Left kidney (tissue), 2 donors: ENCODE results near the gene ZFR. TPM values are rescaled to one million over a fixed set of nuclear protein-coding genes. Genes with fewer than 3 reads are reported as not detected.
"Not testable (repeated sequence)": the region's sequence is repeated elsewhere in the genome, so short reads cannot be mapped to it uniquely, and the experiment has no call there.

Experiments used
- DNase-seq: peaks from one replicate; pipeline ENCODE4 v3.0.0-alpha.2; 2013
- polyA plus RNA-seq: library from polyadenylated mRNA; unstranded; fragments of 120-200 nt; gene quantifications from one replicate; pipeline ENCODE4 v1.2.1, GENCODE V29; 2013; ENCODE audit not compliant: insufficient read length

ZFR gene
- polyA plus RNA-seq, 1 donor: 134 TPM

GRCh38 chr5:32413466-32414263 is 30.9 kb downstream of the ZFR start:
- DNase-seq: no peak

- no peak for DNase-seq
Observed at GRCh38 chr5:32410630-32411029, 33.9 kb downstream of the ZFR start.

GRCh38 chr5:32406650-32407049 is 37.9 kb downstream of the ZFR start:
- DNase-seq: no peak

GRCh38 chr5:32405507-32405906 is 39.0 kb downstream of the ZFR start:
- DNase-seq: no peak

GRCh38 chr5:32403760-32404159 is 40.8 kb downstream of the ZFR start:
- no peak for DNase-seq

GRCh38 chr5:32400401-32400800 is 44.1 kb downstream of the ZFR start:
- DNase-seq: no peak

- DNase-seq: not testable (repeated sequence)
Observed at GRCh38 chr5:32398754-32399153, 45.8 kb downstream of the ZFR start.

- DNase-seq: no peak
Observed at GRCh38 chr5:32394981-32395380, 49.6 kb downstream of the ZFR start.

- no peak for DNase-seq
Observed at GRCh38 chr5:32392039-32392438, 52.5 kb downstream of the ZFR start.

GRCh38 chr5:32390819-32391591 is 53.5 kb downstream of the ZFR start:
- no peak for DNase-seq

GRCh38 chr5:32388432-32389129 is 56.0 kb downstream of the ZFR start:
- DNase-seq: no peak

GRCh38 chr5:32387841-32388240 is 56.7 kb downstream of the ZFR start:
- DNase-seq: no peak

- DNase-seq: no peak
Observed at GRCh38 chr5:32387211-32387610, 57.3 kb downstream of the ZFR start.

GRCh38 chr5:32384621-32385020 is 59.9 kb downstream of the ZFR start:
- no peak for DNase-seq

- DNase-seq: no peak
Observed at GRCh38 chr5:32383586-32383985, 61.0 kb downstream of the ZFR start.

- DNase-seq: no peak
Observed at GRCh38 chr5:32383065-32383464, 61.5 kb downstream of the ZFR start.

- DNase-seq: no peak
Observed at GRCh38 chr5:32379421-32379820, 65.1 kb downstream of the ZFR start.

GRCh38 chr5:32378966-32379365 is 65.6 kb downstream of the ZFR start:
- DNase-seq: no peak

GRCh38 chr5:32369542-32370155 is 74.9 kb downstream of the ZFR start:
- DNase-seq: no peak

GRCh38 chr5:32369032-32369431 is 75.5 kb downstream of the ZFR start:
- no peak for DNase-seq

GRCh38 chr5:32367271-32367670 is 77.3 kb downstream of the ZFR start:
- not testable (repeated sequence) for DNase-seq

- no peak for DNase-seq
Observed at GRCh38 chr5:32365623-32366022, 78.9 kb downstream of the ZFR start.
